GM21723 (cell line): ENCODE measurements around the gene PHC3.

Experiments used
- ATAC-seq: cut with Tn5 transposase; IDR thresholded peaks from one replicate; pipeline ENCODE4 v1.9.1; 2021; ENCODE audit warnings: mild to moderate bottlenecking, moderate library complexity; ENCODE audit not compliant: unreplicated experiment

Gene PHC3

GRCh38 chr3:170044795-170045244 lies 136.7 kb downstream of the PHC3 start:
- peak; percentile 82 for ATAC-seq

- no peak for ATAC-seq
These were observed 137.3 kb downstream of the PHC3 start for GRCh38 chr3:170044271-170044670.

DNA sequence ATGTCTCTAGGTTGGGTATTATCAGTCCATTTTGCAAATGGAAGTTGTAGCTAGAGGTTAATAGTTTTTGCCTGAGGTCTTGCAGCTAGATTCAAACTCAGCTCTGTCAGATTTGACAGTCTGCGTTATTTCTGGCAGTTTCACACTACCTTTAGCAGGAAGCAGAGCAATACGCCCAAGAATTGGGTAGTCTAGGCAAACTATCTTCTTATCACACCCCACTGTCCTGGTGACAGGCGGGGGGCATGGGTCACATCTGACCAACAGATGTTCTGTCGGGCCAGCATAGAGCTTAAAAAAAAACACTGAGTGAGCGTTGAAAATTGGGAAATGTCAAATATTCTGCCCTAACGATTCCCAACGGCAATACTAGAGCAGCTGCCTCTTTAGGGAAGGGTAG lies 138.0 kb downstream of the PHC3 start:
- no peak for ATAC-seq

DNA sequence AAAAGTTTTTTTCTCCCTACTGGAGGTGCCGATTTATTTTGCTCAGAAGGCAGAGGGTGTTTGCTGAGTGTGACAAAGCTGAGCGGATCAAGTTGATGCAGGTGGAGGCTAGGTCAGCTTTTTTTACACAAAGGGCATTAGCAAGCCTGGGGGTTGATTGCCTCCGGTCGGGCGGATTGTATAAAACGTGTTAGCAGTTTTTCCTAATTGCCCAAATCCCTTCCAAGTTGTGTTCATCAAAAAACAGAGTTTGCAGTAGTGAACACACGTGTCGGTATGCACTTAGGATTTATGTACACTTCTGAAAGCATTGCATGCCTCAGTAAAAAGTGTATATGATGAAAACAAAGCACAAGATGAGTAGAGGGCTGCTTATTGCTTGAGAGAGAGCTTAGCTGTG lies 141.1 kb downstream of the PHC3 start:
- ATAC-seq, result no peak

DNA sequence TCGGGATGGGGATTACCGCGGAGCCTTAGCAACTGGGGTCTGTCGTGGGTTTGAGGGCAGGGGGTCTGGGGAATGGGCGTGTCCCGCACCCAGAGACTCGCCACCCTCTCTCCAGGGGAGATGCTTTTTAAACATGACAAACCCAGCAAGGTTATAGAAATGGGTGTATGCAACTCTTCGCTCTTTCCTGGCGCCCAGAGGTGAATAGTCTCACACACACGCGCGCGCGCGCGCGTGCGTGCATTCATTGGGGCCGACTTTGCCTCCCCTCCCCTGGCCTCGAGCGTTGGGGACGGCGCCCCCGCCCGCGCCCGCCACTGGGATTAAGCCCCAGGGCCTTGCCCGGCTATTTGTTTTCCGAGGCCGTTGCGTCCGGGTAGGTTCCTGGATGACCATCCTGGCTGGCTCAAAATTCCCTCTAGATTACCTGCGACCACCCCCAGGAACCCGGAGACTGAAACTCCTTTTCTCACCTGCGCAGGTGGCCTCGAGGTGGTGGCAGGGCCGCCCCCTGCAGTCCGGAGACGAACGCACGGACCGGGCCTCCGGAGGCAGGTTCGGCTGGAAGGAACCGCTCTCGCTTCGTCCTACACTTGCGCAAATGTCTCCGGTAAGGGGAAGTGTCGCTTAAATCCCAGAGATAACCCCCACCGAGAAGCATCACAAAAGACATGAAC lies 143.0 kb downstream of the PHC3 start:
- ATAC-seq, result peak; percentile 13
